Mucosa of descending colon (tissue), 3 donors: ENCODE measurements around the gene NES. TPM values are rescaled to one million over a fixed set of nuclear protein-coding genes. Genes with fewer than 3 reads are reported as not detected.

Source experiments
- ATAC-seq: fragments of 200-7000 bp; cut with Tn5 transposase; one replicate; pipeline ENCODE4 v1.9.1; 2020; ENCODE audit warnings: mild to moderate bottlenecking, moderate library complexity
- DNase-seq, 3 donors: peaks; one replicate each; pipeline ENCODE4 v3.0.0-alpha.2; 2020
- H3K36me3 ChIP-seq: fragments of 200-600 bp; one replicate; pipeline ENCODE4 v1.8.0; 2021; ENCODE audit warnings: low read depth, mild to moderate bottlenecking
- H3K4me1 ChIP-seq: fragments of 200-600 bp; one replicate; pipeline ENCODE4 v1.8.0; 2021; ENCODE audit warnings: low read depth, mild to moderate bottlenecking
- H3K4me3 ChIP-seq: fragments of 200-600 bp; one replicate; pipeline ENCODE4 v1.8.0; 2021; ENCODE audit warnings: mild to moderate bottlenecking
- H3K9me3 ChIP-seq: fragments of 200-600 bp; one replicate; pipeline ENCODE4 v1.8.0; 2021; ENCODE audit warnings: mild to moderate bottlenecking
- intact Hi-C, 2 donors: fragments of 100-400 bp; cut with DNase I in 1 of 2; cut with micrococcal nuclease in 1 of 2; formaldehyde crosslinking; loops; one replicate each; pipeline versions ENCODE4 v1.11.0 to v1.11.1; 2022; cut with DNase I, micrococcal nuclease
- total RNA-seq, 3 donors: library from RNA; stranded (reverse); fragmentation: NEBNext Ultra II Directional in 2 of 3; extraction: Animal tissue kit (Norgen Biotek cat#: 25700) in 2 of 3; gene quantifications; one replicate each; pipeline versions ENCODE4 v1.2.1 to v1.2.4, GENCODE V29; 2021 to 2023
- TF ChIP-seq, protein P1 (sequence below): fragments of 200-600 bp; IDR thresholded peaks from one replicate; pipeline ENCODE4 v1.8.0; 2022; ENCODE audit warnings: antibody characterized with exemption, mild to moderate bottlenecking
- donor health status: DM: no; HTN: no; CAD: no; lungs with moderate emphysema.
- donor health status: DM: no; HTN: no; CAD: no.
- donor health status: DM: no; HTN: yes; CAD: no.

NES gene
- total RNA-seq, 3 donors from 2014 or later = 3.0 to 11.4 (median 6.4) TPM

DNA sequence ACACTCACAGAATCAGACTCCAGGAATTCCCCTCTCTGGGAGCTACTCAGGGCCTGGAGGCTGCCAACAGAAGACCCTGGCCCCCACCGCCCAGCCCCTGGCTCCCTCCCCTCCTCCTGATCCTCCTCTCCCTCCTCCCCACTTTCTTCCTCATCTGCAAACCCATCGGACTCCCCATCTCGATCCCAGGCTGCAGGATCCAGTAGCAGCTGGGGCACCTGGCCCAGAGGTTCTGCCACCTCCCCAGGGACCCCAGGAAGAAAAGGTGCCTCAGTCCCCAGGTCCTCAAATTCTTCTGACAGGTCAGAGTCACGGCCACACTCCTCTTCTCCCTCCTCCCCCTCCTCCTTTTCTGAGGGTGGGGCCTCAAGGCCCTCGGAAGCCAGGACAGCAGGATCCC is 7.4 kb downstream of the NES start:
- ATAC-seq (no peak), DNase-seq (peak in 1 of 3 donors; percentile 12)
- intact Hi-C loops = no loop called here
- H3K36me3 ChIP-seq = no peaks in the 10 kb centered on the region
- H3K4me3 ChIP-seq = no peak overlapping the region
- no peaks in the 10 kb centered on the region for H3K9me3 ChIP-seq
- peaks cover 8% of the 10 kb centered on the region for H3K4me1 ChIP-seq
- TF ChIP-seq, protein P1, sequence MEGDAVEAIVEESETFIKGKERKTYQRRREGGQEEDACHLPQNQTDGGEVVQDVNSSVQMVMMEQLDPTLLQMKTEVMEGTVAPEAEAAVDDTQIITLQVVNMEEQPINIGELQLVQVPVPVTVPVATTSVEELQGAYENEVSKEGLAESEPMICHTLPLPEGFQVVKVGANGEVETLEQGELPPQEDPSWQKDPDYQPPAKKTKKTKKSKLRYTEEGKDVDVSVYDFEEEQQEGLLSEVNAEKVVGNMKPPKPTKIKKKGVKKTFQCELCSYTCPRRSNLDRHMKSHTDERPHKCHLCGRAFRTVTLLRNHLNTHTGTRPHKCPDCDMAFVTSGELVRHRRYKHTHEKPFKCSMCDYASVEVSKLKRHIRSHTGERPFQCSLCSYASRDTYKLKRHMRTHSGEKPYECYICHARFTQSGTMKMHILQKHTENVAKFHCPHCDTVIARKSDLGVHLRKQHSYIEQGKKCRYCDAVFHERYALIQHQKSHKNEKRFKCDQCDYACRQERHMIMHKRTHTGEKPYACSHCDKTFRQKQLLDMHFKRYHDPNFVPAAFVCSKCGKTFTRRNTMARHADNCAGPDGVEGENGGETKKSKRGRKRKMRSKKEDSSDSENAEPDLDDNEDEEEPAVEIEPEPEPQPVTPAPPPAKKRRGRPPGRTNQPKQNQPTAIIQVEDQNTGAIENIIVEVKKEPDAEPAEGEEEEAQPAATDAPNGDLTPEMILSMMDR = no peak

- H3K4me1 ChIP-seq = peaks cover 15% of the 10 kb centered on the region
- no peak for ATAC-seq
These were observed 8.2 kb downstream of the NES start for GRCh38 chr1:156668801-156669637.

DNA sequence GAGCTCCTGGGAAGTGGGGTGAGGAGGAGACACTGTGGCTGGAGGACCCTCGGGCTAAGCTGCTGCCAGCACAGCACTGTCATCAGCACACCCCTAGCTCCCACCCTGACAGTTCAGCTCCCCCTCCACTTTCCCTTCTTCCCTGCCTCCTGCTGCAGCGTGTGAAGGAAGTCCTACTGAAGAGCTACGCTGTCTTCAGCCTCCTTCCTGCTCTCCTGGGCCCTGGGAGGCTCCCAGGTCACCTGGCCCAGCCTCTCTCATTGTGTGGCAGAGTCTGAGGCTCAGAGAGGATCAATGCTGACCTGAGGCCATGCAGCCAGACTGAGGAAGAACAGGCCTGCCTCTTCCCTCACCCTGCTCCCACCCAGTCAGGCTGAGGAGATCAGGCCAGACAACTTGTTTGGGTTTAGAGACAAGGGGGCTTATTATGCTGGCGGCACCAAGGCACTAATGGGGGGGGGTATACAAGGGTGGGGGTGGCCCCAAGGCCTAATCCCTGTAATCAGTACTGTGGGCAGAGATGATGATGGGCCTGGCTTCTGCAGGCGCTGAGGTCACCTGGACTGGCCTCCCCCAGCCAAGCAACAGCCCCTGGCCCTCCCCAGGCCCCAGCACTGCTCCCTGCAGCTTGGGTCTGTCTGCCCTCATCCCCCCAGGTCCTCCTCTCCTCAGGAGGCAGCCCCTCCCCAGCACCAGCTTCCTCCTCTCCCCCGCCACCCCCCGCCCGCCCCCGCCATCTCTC is 9.1 kb downstream of the NES start:
- intact Hi-C loops = no loop called here
- TF ChIP-seq, protein P1 = no peak
- Histone ChIP-seq H3K4me3 (no peak overlapping the region), H3K9me3 (no peaks in the 10 kb centered on the region), H3K36me3 (no peaks in the 10 kb centered on the region), H3K4me1 (peaks cover 15% of the 10 kb centered on the region)
- ATAC-seq (no peak), DNase-seq (peak in 1 of 3 donors; percentile 29)

More at GRCh38 chr1:156668801-156669637, 8.2 kb downstream of the NES start:
- H3K9me3 ChIP-seq = no peaks in the 10 kb centered on the region
- H3K4me3 ChIP-seq = no peak overlapping the region
- intact Hi-C loops = no loop called here
- TF ChIP-seq, protein P1 = no peak
- no peaks in the 10 kb centered on the region for H3K36me3 ChIP-seq
- peak in 1 of 3 donors; percentile 49 for DNase-seq

DNA sequence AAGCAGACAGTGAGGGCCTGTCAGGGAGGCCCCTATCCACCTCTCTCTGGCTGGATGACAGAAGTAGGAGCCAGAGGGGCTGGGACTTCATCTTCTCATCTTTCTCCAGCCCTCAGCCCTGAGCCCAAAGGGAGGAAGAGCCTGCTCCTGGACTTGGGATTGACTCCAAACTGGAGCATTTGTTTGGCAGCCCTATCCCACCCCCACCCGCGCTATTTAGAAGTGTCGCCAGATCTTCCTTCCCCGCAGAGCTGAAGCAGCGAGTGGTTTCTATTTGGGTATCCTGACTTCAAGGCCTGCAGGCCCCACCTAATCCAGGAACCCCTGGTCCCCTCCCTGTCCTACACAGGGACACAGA is 9.6 kb downstream of the NES start:
- DNase-seq (no peak), ATAC-seq (no peak)
- peaks cover 17% of the 10 kb centered on the region for H3K4me1 ChIP-seq
- no peaks in the 10 kb centered on the region for H3K36me3 ChIP-seq
- intact Hi-C loops = no loop called here
- no peak overlapping the region for H3K4me3 ChIP-seq
- no peaks in the 10 kb centered on the region for H3K9me3 ChIP-seq
- TF ChIP-seq, protein P1 = no peak

- TF ChIP-seq, protein P1 = no peak
- peaks cover 22% of the 10 kb centered on the region for H3K4me1 ChIP-seq
- no peaks in the 10 kb centered on the region for H3K9me3 ChIP-seq
- no peak overlapping the region for H3K4me3 ChIP-seq
- intact Hi-C loops = no loop called here
- DNase-seq (no peak), ATAC-seq (no peak)
- no peaks in the 10 kb centered on the region for H3K36me3 ChIP-seq
These were observed 10.2 kb downstream of the NES start for GRCh38 chr1:156666862-156667609.
